HG02759 (cell line): ENCODE data around the gene CHAC1.
"Not testable (repeated sequence)": the region's sequence is repeated elsewhere in the genome, so short reads cannot be mapped to it uniquely, and the experiment has no call there.

Experiments used
- ATAC-seq: cut with Tn5 transposase; IDR thresholded peaks from one replicate; pipeline ENCODE4 v1.9.1; 2021; ENCODE audit warnings: mild to moderate bottlenecking, moderate library complexity; ENCODE audit not compliant: unreplicated experiment

Gene CHAC1

DNA sequence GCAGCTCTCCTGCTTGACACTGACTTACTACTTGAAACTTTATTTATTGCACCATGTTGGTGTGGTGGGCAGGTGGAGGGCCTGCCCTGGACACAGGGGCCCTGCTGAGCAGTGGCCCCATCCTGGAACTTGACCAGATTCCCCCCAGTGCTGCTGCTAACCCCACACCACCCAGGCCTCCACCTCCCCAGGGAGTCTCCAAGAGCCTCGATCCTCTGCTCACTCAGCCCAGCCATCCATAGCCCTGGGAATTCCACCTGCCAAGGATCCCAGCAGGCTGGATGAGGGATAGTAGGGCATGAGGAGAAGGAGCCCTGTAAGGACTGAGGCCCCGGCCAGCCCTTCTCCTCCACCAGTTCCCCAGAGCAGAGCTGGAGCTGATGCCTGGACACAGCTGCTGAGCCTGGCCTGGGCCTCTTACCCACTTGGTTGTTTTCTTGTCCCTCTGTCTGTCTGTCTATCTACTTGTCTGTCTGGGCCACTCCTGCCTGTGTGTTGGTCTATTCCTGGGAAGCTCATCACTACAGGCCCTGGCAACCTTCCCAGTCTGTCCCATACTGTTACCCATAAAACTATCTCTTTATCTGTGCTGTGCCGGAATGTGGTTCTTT lies 2.8 kb downstream of the CHAC1 start:
- no peak for ATAC-seq

DNA sequence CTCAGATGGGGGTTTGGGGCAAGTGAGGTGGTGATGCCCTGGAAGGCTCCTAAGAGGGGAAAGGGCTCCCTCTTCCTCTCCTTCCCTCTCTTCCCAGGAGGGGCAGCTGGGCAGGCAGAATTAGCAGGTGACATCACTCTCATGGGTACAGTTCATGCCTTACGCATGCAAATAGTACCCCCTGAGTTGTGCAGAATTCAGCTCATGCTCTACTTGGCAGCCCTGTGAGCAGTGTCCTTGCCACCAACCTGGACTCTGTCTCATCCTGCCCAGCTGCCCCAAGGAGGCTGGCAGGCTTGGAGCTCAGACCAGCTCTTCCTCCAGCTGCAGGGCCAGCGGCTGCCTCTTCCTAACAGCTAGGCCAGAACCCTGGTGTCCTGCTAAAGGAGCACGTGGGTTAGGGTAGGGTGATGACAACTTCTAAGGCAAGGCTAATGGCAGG lies 3.3 kb downstream of the CHAC1 start:
- ATAC-seq: no peak

DNA sequence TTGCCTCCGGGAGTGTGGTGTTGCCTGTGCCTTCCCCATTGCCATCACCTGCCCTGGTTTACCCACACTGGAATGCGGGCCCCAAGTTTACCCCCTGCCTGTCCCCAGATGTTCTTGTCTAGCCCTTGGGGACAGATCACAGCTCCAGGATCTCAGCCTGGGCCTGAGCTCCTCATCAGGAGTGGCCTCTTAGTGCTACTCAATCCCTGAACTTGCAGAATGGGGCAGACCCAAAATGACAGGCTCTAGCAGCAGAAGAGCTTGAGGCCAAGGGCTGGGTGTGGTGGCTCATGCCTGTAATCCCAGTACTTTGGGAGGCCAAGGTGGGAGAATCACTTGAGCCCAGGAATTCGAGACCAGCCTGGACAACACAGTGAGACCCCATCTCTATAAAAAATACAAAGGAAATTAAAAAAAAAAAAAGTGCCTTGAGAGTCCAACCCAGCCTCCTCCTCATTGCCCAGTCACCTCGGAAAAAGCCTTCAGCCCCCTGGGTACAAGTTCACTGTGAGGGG lies 3.8 kb downstream of the CHAC1 start:
- ATAC-seq: no peak

DNA sequence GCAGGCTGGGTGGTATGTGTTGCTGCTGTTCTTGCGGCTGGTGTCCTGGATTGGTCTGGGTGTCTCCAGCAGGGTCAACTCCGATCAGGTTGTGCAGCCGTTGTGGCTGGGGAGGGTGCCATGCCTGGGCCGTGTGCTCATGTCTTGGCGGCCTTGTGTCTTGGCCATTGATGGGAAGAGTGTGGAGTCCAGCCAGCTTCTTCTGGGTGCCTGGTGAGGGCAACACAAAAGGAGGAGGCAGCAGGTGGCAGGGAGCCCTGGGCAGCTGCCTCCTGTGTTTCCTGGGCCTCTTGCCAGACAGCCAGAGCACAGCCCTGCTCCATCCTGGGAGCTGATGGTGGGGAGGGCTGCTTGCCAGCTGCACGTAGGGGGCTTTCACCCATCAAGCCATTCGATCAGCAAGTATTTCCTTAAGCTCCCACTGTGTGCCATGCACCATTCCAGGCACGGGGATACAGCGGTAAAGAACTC lies 4.3 kb downstream of the CHAC1 start:
- ATAC-seq: no peak

DNA sequence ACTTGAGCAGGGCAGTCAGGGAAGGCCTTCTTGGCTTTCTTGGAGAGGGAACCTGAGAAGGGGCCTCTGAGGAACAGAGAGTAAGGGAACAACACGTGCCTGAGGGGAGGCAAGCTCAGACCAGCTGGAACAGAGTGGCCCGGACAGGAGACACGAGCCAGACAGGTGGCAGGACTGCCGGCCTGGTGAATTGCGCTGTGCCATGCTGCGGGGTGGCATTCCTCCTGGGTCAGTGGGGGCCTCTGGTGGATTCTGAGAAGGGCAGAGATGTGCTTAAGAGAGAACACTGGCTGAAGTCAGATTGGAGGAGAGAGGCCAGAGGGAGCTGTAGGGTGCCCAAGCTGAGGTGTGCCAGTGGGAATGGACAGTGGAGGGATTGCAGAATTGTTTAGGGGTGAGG lies 4.9 kb downstream of the CHAC1 start:
- no peak for ATAC-seq

DNA sequence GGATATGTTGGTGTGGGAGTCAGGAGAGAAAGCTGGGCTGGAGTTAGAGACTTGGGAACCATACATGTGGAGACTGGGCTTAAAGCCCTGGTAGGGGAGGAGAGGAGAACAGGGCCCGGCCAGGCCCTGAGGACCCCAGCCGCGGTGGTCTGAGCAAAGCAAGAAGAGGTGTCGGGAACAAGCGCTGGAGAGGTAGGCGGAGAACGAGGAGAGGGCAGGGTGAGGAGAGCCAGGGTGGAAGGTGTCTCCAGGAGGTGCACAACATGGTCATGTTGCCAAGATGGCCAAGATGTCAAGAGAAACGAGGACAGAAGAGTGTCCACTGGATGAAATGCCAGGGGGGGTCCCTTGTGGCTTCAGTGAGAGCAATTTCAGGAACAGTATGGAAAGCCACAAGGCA lies 5.5 kb downstream of the CHAC1 start:
- ATAC-seq: no peak

DNA sequence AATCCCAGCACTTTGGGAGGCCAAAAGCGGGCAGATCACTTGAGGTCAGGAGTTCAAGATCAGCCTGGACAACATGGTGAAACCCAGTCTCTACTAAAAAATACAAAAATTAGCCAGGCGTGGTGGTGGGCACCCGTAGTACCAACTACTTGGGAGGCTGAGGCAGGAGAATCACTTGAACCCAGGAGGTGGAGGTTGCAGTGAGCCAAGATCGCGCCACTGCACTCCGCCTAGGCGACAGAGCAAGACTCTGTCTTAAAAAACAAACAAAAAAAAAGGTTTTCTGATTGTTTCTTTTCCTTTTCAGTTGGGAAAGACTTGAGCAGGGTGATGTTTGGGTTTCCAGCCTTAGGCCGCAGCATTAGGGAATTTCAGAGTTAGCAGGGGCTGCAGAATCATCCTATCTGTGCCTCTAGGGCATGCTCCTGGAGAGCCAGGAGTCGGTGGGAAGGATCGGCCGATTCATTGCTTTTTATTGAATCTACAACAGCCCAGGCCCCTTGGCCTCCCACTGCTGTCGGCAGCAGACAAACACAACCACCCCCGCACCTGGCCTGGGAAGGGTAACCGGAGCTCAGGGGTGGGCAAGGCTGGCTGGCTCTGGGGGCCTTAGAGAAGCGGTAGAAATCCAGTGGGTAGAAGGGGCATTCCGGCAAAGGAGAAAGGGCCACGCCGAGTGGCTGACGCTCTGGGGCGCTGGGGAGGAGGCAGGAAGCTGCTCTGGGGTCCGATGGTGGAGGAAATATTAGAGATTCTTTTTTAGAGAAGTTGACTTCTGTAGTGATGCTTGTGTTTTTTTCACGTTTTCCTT lies 6.3 kb downstream of the CHAC1 start:
- ATAC-seq: no peak

DNA sequence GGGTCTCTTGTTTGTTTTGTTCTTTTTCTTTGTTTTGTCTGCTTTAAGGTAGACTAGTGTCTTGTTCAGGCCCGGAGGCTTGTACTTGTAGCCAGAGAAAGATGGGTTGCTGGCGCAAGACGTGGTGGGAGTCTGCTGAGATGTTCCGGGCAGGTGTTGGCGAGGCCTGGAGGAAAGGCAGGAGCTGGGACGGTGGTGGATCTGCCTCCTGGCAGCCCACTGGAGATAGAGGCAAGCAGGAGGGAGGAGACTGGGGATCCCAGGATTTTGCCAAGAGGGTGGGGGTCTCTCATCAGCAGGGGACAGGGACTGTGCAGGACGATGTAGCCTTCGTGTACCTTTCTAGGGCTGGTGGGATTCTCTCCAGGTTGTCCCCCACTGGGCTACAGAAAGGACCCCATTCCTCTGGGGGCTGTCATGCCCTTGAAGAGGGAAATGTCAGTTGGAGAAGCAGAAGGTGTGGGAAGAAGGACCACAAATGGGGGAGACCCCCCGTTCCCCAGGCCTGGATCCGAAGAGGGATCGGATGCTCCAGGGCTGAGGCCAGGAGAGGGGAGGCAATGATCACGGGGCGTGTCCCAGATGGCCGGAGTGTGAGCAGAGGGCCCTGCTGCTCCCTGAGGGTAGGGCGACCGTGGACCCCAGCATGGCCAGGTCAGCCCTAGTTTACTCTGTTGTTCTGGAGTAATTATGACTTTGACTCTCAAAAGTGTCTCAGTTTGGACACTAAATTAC lies 7.0 kb downstream of the CHAC1 start:
- no peak for ATAC-seq

DNA sequence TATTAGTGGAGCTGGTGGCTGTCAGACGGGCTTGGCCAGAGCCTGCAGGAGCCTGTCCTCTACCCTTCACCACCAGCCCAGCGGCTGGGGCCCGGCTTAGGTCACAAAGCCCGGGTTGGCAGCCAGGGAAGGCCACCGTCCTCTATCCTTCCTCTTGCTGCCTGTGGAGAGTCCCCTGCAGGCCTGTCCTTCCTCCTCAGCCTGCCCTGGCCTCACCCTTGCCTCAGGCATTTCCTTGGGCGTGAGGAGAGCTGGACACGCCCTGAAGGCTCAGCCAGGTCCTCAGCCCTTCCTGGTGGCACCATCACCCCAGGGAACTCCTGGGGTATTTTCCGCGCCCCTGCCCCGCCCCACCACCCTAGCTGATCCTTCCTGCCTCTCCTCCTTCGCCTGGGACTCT lies 7.7 kb downstream of the CHAC1 start:
- no peak for ATAC-seq

DNA sequence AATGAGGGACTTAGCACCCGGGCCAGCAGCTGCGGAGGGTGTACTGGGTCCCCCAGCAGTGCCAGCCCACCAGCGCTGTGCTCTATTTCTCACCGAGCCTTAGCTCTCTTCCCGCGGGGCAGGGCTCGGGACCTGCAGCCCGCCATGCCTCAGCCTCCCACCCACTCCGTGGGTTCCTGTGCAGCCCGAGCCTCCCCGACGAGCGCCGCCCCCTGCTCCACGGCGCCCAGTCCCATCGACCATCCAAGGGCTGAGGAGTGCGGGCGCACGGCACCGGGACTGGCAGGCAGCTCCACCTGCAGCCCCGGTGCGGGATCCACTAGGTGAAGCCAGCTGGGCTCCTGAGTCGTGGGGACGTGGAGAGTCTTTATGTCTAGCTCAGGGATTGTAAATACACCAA lies 8.5 kb downstream of the CHAC1 start:
- not testable (repeated sequence) for ATAC-seq

DNA sequence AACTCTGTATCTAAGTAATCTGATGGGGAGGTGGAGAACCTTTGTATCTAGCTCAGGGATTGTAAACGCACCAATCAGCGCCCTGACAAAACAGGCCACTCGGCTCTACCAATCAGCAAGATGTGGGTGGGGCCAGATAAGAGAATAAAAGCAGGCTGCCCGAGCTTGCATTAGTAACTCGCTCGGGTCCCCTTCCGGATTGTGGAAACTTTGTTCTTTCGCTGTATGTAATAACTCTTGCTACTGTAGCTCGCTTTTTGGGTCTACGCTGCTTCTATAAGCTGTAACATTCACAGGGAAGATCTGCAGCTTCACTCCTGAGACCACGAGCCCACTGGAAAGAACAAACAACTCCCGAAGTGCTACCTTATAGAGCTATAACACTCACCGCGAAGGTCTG lies 9.0 kb downstream of the CHAC1 start:
- not testable (repeated sequence) for ATAC-seq

DNA sequence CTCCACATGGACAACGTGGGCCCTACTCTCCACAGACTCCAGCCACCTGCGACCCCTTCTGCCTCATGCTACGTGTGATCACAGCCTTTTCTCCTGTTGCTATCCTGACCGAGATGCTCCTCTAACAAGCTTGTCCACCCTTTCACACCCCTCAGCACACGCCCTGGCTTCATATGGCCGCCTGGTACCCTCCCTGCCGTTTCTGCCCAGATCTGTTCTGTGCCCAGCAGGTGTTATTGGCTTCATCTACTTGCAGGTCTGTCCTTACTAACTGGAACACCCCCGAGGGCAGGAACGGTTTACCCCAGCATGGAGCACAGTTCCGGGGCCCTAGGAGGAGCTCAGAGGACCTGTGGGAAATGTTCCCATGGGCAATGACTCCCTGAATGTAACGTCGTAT lies 9.9 kb downstream of the CHAC1 start:
- no peak for ATAC-seq

DNA sequence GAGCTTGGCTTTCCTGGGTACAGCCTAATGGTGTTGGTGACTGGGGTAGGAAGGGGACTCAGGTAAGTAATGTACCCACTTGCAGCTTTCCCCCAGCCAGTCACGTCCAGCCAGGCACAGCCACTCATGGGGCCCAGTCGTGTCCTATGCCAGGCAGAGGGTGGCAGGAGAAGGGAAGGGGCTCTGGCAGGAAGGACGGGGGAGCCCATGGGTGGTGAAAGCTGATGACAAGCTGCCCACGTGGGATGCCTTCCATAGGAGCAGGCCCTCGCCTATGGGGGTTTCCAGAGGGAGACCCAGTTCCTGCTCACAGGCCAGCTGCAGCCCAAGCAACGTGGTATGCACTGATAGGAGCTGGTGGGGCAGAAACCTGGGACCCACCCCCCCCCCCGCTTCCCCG lies 10.7 kb downstream of the CHAC1 start:
- ATAC-seq: no peak

DNA sequence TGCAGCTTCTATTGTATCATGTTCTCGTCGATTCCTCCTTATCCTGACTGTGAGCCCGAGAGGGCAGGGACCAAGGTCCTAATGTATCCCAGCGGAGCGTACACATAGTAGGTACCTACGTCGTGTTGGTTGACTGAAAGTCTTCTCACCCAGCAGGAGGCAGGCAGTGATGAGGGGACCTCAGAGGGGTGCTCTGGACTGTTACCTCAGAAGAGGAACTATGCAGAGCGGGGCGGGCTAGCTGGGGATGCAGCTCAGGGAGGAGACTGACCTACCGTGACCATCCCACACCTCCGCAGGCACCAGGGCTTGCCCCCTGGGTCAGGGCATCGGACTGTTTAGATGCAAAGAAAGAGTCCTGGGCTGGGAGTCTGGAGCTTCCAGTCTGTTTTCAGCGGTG lies 11.4 kb downstream of the CHAC1 start:
- ATAC-seq: no peak

DNA sequence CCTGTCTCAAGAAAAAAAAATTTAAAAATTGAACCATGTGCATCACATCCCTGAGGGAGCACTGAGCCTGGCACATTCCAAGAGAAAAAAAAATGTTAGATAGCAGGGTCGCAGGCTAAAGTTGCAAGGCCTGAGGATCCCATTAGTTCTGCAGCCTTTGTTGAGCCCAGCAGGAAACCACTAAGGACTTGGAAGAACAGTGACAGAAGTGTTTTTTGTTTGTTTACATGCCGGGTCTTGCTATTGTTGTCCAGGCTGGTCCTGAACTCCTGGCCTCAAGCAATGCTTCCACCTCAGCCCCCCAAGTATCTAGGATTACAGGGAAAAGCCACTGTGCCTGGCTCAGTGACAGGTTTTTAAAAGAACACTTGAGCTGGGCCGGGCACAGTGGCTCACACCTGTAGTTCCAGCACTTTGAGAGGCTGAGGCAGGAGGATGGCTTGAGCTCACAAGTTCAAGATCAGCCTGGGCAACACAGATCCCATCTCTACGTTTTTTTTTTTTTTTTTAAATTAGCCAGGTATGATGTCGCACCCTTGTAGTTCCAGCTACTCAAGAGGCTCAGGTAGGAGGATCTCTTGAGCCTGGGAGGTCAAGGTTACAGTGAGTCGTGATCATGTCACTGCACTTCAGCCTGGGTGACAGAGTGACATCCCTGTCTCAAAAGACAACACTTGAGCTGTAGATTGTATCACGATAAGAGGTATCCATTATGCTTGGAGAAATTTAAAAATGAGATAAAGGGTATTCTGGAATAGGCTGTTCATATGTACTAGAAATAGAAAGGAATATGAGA lies 15.2 kb downstream of the CHAC1 start:
- no peak for ATAC-seq

DNA sequence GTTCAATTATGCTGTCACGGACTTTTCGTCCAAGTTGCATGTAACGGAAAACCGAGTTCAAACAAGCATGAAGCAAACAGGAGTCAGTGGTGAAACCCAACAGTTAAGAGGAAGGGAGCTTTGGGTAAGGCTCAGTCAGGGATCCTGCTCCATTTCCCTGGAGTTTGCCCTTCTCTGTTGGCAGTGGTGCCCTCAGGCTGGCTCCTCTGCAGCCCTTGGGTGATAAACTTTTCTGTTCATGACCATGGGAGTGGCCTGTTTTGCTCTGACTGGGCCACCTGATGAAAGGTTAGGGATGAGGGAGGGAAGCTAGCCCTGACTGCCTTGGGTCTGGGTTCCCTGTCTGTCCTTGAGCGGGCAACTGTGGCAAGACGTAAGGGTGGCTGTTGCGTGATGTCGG lies 16.1 kb downstream of the CHAC1 start:
- no peak for ATAC-seq

DNA sequence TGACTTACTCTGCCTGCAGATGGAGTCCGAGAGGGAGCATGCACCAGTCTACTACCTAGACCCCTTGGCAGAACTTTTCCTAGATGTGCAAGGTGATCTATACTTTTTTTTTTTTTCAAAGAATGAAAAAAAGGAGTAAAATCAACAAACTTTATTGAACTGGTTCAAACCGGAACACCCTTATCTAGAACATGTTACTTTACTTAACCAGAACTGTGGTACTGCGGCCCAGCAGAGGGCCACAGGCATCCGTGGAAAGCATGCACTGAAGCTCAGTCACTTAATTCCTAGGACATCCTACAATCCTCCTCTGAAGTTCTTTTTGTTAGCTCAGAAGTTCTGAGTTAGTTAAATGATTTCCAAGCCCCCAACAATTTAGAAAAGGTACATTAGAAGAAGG lies 21.6 kb downstream of the CHAC1 start:
- no peak for ATAC-seq

DNA sequence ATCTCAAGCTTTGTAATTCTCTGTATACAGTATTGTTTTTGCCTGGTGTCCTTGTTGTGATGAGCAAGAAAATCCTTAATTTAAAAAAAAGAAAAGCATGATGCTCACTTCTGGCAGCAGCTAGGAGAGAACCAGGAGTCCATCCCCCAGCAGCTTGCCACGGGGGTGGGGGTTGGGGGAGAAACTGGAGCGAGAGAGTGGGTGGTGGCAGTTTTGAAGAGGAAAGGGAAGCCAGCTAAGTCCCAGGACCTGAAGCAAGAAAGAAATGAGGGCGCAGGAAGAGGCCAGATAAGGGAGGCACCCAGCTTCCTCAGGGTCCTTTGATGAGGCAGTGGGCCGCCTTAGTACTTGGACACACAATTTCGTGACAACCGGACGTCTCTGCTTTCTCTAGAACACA lies 23.5 kb downstream of the CHAC1 start:
- no peak for ATAC-seq

DNA sequence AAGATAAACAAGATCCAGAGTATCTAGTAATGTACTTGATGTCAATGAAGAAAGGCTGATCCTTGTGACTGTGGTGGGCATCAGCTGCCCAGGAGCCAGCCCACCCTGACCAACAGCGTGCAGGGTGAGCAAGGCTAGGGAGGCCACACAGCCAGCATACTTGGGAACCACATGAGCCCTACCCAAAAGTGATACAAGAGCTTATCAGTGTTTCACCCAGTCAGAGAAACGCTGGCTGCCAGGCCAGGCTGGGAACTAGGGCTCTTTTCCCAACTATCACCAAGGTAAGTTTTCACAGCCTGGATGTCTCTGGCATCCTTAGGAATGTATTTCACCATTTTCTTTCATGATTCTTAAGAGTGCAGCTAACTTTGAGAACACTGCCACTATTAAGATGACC lies 24.9 kb downstream of the CHAC1 start:
- ATAC-seq: no peak

DNA sequence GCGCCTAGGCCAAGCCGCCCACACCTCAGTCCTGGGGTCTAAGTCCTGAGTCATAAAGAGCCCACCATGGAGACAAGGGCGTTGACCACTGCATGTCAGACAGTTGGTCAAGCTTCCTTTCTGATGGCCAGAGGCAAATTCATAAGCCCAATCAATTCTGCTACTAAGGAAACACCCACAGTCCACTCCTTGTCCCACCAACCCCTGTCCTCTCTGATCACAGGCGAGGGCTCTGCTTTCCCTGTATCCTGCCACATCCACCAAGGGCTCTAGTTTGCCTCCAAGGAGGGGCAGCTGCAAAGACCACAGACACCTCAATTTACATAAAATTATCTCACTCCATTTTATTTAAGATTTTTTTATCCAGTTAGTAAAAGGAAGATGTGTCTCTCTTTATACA lies 25.3 kb downstream of the CHAC1 start:
- ATAC-seq: no peak

DNA sequence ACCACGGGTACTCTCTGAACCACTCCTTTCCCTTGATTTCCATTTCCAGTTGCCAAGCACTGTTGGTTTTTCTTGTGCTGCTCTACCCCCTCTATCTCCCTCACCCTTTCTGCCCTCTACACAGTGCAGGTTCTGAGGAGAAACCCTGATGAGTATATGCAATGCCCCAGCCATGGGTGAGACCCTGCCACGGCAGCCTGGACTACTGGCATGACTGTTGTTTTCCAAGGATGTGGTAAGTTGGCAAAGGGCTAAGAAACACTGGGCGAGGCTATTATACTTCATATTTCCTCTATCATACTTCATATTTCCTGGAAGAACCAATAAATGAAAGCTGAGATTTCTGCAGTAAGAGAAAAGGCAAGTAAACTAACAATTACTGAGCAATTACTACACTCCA lies 27.9 kb downstream of the CHAC1 start:
- no peak for ATAC-seq
